GM21367 (cell line): ENCODE data around the gene MXD1.

ENCODE experiments used
- ATAC-seq: cut with Tn5 transposase; IDR thresholded peaks from one replicate; pipeline ENCODE4 v1.9.1; 2021; ENCODE audit not compliant: unreplicated experiment

MXD1 gene

GRCh38 chr2:69933254-69933828 is 18.4 kb downstream of the MXD1 start:
- no peak for ATAC-seq

- ATAC-seq: no peak
These were observed 19.1 kb downstream of the MXD1 start for GRCh38 chr2:69933839-69934613.

- no peak for ATAC-seq
These were observed 19.7 kb downstream of the MXD1 start for GRCh38 chr2:69934614-69934908.

- ATAC-seq: no peak
These were observed 20.1 kb downstream of the MXD1 start for GRCh38 chr2:69935011-69935410.

GRCh38 chr2:69936906-69937305 is 22.0 kb downstream of the MXD1 start:
- ATAC-seq: no peak

GRCh38 chr2:69937968-69938367 is 23.1 kb downstream of the MXD1 start:
- no peak for ATAC-seq

GRCh38 chr2:69939722-69940121 is 24.8 kb downstream of the MXD1 start:
- no peak for ATAC-seq

- no peak for ATAC-seq
These were observed 25.8 kb downstream of the MXD1 start for GRCh38 chr2:69940691-69941090.

GRCh38 chr2:69943000-69943842 is 28.3 kb downstream of the MXD1 start:
- no peak for ATAC-seq

GRCh38 chr2:69943843-69944525 is 29.1 kb downstream of the MXD1 start:
- ATAC-seq: no peak

- ATAC-seq: no peak
These were observed 29.8 kb downstream of the MXD1 start for GRCh38 chr2:69944756-69945155.

GRCh38 chr2:69945441-69945840 is 30.5 kb downstream of the MXD1 start:
- ATAC-seq: no peak

- ATAC-seq: no peak
These were observed 31.0 kb downstream of the MXD1 start for GRCh38 chr2:69945941-69946340.

- ATAC-seq: no peak
These were observed 31.7 kb downstream of the MXD1 start for GRCh38 chr2:69946351-69947324.

- no peak for ATAC-seq
These were observed 32.5 kb downstream of the MXD1 start for GRCh38 chr2:69947325-69947931.

- ATAC-seq: no peak
These were observed 33.4 kb downstream of the MXD1 start for GRCh38 chr2:69948032-69948962.

- no peak for ATAC-seq
These were observed 34.2 kb downstream of the MXD1 start for GRCh38 chr2:69948963-69949645.

GRCh38 chr2:69950241-69950640 is 35.3 kb downstream of the MXD1 start:
- no peak for ATAC-seq
